ENCODE results near the gene MED22.
A peak's percentile ranks its signal among the peaks of the same experiment; 100 is the strongest.

MED22 gene

DNA sequence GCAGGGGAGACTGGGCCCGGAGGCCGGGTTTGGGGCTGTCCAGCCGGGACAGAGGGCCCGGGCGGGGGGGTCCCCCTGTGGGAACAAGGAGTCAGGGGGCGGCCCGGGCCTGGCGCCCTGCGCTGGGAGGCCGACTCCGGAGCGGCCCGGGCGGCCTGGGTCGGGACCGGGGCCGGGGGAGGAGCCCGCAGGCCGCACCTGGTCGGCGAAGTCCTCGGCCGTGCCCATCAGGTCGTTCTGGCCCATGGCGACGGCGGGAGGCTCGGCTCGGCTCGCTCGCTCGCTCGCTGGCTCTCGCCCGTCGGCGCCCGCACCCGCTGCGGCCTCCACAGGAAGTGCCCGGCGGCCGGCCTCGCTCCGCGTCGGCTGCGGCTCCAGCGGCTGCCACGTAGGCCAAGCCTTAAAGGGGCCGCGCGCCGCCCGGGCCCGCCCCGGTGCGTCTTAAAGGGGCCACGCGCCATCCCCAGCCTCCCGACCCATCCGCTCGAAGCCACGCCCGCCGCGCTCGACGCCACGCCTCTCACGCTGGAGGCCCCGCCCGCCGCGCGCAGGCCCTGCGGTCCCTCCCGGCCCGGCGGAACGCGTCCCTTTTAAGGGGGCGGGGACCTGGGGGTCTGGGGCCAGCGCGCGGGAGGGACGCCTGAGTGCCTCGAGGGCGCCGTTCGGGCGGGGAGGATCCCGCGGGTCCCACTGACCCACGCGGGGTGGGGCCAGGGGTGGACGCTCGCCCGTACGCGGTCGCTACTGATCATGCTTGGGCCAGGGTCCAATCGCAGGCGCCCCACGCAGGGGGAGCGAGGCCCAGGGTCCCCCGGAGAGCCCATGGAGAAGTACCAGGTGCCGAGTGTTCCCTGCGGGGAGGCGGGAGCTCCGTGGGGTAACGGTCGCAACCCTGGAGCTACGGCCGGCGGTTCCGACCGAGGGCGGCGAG, 28.1 kb upstream of the MED22 start, which contains the start of the genes STKLD1 and SURF4:
TSS of gene STKLD1 (plus strand) at position 643 of the 931 bp plus-strand sequence. CDS start at position 751, 108 bp downstream.
TSS of gene SURF4 (minus strand) at position 337 of the 931 bp plus-strand sequence. CDS start at position 246, 91 bp downstream.
- peak; percentile 98 for DNase-seq (ENCODE audit: low read depth)
- H3K4me3 ChIP-seq (ENCODE audit: low read depth, low read length) = peak within 1 kb of the TSS; percentile 84
- TF ChIP-seq, protein P1, sequence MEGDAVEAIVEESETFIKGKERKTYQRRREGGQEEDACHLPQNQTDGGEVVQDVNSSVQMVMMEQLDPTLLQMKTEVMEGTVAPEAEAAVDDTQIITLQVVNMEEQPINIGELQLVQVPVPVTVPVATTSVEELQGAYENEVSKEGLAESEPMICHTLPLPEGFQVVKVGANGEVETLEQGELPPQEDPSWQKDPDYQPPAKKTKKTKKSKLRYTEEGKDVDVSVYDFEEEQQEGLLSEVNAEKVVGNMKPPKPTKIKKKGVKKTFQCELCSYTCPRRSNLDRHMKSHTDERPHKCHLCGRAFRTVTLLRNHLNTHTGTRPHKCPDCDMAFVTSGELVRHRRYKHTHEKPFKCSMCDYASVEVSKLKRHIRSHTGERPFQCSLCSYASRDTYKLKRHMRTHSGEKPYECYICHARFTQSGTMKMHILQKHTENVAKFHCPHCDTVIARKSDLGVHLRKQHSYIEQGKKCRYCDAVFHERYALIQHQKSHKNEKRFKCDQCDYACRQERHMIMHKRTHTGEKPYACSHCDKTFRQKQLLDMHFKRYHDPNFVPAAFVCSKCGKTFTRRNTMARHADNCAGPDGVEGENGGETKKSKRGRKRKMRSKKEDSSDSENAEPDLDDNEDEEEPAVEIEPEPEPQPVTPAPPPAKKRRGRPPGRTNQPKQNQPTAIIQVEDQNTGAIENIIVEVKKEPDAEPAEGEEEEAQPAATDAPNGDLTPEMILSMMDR (IDR thresholded peaks at IDR 0.05; ENCODE audit: insufficient read depth, low read depth, low read length, missing control alignments) = no peak

DNA sequence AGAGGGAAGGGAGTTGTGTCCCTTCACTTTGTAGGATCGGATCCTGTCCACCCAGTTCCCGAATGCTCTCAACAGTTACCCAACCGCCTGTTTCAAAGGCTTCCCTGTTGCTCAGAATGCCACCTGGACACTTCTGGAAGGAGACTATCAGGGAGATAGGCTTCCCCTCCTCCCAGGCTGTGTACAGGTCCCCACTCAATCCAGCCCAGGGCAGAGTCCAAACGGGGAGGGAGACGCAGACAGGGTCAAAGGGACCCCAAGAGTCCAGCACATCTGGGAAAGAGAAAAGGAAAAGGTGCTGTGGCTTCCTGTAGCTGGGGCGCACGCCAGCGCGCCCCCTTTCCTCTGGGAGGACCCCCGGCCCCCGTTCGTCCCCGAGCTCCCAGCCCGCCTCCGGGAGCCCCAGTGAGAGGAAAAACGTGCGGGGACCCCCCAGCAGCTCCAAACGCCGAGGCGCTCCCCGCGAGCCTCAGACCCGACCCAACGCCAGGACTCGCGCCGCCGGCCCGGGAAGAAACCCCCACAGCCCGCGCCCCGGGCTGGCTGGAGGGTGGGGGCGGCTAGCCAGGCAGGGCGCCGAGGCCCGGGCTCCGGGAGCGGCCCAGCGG, 27.3 kb upstream of the MED22 start:
- H3K4me3 ChIP-seq (ENCODE audit: low read depth, low read length) = peak overlapping the region; percentile 77
- peak; percentile 41 for DNase-seq (ENCODE audit: low read depth)
- TF ChIP-seq, protein P1 (IDR thresholded peaks at IDR 0.05; ENCODE audit: insufficient read depth, low read depth, low read length, missing control alignments) = no peak

DNA sequence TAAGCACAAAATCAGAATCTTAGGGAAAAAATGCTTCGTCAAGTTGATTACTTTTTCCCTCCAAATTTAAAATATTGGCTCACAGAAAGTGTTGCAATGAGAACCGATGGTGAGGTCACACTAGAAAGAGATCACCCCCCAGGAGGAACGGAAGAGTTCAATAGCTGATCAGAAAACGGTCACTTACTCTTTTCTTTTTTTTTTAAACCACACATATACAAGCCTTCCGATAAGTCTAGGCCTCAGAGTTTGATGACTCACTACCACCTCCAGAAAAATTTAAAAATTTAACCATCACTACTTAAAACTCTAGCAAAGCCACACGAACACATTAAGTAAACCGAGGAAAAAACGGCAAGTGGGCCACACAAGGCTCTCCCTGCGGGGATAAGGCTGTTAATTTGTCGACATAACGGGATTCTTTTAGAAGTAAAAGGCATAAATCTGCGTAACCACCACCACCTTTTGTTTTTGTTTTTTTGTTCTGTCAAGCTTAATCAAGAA, 26.7 kb upstream of the MED22 start:
- TF ChIP-seq, protein P1 (IDR thresholded peaks at IDR 0.05; ENCODE audit: insufficient read depth, low read depth, low read length, missing control alignments) = no peak
- H3K4me3 ChIP-seq (ENCODE audit: low read depth, low read length) = peak overlapping the region; percentile 77
- no peak for DNase-seq (ENCODE audit: low read depth)

DNA sequence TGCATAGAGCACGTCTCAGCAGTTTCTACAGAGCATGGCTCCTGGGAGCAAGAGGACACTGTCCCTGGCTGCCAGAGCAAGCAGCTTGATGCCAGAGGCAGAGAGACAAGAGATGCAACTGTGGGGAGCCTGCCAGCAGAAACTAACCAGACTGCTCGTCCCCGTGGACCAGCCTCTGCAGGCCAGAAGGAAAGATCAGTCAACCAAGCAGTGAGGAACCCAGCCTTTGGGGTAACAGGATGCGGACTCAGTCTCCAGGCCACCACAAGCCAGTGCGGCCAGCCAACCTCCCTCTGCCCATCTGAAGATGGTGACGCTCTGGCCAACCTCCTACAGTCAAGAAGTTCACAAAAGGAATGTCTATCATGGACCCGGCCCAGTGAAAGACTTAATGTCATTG, 24.2 kb upstream of the MED22 start:
- no peak for DNase-seq (ENCODE audit: low read depth)
- no peak overlapping the region for H3K4me3 ChIP-seq (ENCODE audit: low read depth, low read length)
- TF ChIP-seq, protein P1 (IDR thresholded peaks at IDR 0.05; ENCODE audit: insufficient read depth, low read depth, low read length, missing control alignments) = no peak

DNA sequence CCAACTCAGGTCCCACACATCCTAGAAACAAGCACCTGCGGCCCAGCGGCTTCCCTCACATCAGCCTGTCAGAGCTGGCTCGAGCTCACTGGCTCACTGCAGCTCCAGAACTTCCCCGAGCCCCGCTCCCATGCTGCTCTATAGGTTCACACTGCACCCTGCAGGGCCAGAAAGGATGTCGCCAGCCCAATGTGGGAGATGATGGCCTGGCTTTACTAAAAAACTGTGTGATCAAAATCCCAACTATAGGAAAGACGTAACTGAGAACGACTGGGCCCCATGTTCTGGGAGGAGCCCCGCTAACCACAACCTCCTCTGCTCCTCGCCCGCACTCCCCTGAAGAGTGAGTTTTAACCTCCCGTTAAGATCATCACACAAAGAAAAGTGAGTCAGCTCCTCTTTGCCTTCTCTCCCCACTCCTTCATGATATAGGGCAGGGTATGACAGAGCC, 23.4 kb upstream of the MED22 start:
- H3K4me3 ChIP-seq (ENCODE audit: low read depth, low read length) = no peak overlapping the region
- no peak for DNase-seq (ENCODE audit: low read depth)
- TF ChIP-seq, protein P1 (IDR thresholded peaks at IDR 0.05; ENCODE audit: insufficient read depth, low read depth, low read length, missing control alignments) = no peak

DNA sequence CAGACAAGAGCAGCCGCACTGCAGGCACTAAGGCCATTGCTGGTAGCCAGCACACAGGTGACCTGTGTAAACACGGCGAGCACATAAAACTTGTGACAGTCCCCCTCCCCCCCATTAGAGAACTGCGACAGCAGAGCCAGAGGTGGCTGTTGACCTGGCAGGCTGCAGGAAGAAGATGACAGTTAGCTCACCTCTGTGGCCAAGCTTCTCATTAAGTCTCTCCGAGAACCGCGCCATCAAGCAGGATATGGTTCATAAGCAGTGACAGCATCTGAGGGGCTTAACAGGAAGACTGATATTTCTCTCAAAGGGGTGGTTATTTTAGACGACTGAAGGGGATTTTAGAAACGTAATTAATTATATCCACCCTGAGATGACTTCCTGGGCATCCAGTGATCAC, 22.8 kb upstream of the MED22 start:
- no peak for DNase-seq (ENCODE audit: low read depth)
- TF ChIP-seq, protein P1 (IDR thresholded peaks at IDR 0.05; ENCODE audit: insufficient read depth, low read depth, low read length, missing control alignments) = no peak
- no peak overlapping the region for H3K4me3 ChIP-seq (ENCODE audit: low read depth, low read length)

Measured in GM12865 (cell line).